HG03139 (cell line): ENCODE results near the gene CAMTA1.

Experiments used
- ATAC-seq: cut with Tn5 transposase; IDR thresholded peaks from one replicate; pipeline ENCODE4 v1.9.1; 2021; ENCODE audit not compliant: unreplicated experiment

Gene CAMTA1

DNA sequence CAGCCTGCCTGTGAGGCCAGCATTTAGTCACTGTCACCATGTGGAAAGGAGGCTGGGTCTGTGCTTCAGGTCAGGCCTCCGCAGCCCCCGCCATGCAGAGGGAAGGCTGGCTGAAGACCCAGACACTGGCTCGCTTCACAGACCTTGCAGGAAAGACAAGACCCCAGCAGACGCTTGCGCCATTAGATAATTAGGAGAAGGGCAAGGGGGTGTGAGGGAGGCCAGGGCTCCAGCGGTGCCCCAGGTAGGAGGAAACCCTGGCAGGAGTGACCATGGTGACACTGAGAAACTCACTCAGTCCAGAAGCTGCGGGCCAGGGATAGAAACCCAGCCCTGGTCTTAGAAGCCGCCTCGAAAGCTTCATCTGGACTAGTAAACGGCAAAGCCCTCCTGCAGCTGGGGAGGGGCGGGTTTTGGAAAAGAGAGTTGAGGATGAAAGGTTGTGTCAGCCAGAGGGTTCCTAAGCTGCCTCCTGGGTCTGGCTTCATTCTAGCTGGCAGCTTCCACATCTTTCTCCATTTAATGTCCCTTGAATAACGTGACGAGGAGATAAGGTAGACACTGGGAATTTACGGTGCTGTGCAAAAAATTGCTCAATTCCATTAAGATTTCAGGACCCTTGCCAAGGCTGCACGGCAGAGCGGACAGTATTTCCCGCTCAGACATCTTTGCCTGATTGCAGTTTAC is 691.8 kb downstream of the CAMTA1 start:
- no peak for ATAC-seq

DNA sequence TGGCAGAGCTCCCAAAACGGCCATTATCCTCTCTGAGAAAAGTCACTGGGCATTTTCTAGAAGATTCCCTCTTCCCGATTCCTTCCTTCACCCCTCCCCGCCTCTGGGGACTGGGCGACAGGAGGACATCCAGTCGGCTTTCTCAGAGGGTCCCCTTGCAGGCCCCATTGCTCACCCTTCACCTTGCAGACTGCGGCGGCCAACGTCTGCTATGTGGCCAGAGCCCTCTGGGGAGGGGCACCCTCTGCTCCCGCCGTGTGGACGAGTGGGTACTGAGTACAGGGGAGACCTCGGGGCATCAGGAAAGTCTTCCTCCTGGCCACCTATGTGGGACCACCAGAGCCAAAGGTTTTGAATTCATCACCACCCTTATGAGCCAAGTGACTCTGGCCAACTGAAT is 692.3 kb downstream of the CAMTA1 start:
- ATAC-seq: no peak

DNA sequence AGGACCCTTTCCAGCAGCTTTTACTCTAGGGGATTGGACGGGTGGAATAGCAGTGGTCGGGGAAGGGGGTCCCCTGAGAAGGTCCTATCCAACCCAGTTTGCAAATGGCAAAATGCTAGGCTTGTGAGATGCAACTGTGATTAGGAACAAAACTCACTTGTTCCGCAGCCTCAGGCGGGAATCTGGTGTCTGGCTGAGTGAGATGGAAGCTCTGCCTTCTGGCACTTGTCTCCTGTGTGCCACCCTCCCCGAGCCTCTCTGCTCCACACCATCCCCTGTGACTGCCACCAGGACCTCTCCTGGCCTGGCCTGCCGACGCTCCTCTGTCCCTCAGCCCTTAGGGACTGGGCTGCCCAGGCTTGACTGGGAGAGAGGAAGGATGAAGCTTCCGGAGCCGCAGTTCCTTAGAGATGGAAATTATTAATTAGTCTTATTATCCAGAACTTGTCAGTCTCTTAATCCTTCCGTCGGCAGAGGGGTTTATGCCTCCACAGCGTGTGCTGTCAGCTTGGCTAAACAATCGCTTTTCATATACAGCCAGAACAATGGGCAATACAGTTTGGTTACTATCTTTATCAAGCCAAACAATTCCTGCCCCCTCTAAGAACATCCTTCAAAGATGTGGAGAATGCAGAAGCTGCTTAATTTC is 693.0 kb downstream of the CAMTA1 start:
- ATAC-seq: no peak

DNA sequence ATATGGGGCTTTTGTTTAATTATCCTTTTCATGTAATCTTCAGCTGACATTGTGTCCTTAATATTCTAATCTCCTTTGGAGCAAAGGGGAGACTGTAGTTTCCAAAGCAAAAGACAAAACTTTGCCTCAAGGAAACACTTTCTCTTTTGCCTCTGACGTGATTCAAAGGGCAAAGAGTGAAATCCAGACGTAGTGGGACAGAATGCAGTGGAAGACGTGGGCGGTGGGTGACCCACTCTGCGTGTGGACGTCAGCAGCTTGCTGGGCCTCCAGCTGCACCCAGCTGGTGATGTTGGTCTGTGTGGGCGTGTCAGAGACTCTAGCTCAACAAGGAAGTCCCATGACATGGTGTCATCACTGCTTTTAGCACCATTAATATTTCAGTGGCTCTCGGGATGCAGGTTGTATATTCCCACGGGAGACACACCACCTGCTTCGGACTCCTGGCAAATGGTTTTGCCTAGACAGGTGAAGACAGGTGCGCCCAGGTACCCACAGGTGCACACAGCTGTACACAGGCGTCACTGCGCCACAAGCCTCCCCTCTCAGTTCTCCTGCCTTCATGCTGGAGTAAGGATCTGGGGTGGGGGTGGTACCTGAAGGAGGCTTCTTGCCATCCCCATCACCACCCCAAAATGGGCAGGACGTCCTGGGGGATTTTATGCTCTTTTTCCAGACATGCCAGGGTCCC is 693.7 kb downstream of the CAMTA1 start:
- no peak for ATAC-seq

DNA sequence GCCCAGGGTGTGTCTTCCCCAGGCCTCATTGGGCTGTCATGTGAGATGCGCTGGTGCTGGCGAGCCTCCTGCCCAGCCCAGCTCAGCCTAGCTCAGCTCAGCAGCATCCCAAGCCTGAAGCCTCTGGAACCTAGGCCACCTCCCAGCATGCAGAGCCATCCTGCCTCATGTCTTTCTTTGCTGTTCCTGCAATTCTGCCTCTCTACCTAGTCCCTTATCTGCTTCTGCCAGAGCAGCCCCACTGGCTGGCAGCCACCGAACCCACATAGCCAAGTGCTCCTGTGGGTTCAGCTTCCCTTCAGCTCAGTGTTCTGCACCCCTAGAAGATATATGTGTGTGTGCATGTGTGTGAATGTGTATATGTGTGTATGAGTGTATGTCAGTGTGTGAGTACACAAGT is 694.3 kb downstream of the CAMTA1 start:
- no peak for ATAC-seq

DNA sequence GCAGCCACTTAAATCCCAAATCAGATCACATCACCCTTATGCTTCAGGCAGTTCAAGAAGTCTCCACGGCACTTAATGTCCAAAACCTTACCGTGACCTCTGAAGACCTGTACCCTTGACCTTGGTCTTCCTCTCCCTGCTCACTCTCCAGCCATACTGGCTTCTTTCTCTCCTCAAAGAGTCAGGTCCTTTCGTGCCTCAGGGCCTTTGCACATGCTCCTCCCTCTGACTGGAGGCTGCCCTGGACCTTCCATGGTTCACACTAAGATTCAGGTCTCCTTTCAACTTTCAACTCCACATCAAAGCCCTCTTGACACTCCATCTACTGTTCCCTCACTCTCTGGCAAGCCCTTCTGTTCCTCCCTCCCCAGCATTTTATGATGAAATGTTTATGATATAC is 695.9 kb downstream of the CAMTA1 start:
- ATAC-seq: no peak

DNA sequence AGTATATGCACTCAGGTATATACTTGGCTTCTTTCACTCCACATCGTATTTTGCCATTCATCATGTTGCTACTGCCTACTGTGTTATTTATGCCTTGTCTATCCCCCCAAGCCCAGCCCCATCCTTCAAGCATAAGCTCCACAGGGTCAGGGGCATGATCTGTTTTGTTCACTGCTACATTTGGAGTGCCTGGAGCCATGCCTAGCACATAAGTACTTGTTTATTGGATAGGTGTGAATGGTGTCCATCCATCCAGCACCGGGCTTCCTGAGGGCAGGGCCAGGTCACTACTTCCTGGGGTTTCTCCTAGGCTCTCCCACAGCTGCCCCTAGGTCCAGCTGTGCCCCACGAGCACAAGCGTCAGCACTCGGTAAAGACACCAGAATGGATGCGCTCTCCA is 696.8 kb downstream of the CAMTA1 start:
- ATAC-seq: no peak

DNA sequence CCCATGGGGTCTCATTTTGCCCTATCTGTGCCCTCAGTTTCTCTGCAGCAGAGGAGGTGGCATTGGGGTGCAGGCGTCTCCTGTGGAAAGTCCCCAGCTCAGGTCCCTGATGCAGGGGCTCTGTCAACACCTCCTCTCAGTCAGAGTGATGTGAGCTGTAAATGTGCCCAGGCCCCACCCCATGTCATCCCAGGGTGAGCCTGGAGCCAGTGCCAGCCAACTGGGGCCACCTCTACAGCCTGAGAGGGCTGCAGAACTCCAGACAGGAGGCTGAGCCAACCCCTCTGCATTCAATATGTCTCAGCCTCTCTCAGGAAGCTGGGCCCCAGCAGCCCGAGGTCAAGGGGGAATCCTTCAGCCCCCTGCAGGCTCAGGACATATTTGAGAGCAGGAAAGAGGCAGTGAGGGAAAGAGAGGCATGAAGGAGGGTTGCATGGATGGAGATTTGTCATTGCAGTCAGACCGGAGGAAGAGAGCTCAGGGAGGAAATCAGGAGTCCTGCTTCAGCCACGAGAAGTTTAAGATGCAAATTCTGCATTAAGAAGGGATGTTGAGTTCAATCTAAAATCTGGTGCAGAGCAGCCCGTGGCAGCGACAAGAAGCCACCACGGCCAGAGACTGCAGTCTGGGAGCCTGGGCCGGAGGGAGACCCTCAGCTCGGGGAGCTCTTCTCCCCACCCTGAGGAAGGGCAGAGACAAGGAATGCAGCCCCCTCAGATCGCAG is 697.7 kb downstream of the CAMTA1 start:
- no peak for ATAC-seq

DNA sequence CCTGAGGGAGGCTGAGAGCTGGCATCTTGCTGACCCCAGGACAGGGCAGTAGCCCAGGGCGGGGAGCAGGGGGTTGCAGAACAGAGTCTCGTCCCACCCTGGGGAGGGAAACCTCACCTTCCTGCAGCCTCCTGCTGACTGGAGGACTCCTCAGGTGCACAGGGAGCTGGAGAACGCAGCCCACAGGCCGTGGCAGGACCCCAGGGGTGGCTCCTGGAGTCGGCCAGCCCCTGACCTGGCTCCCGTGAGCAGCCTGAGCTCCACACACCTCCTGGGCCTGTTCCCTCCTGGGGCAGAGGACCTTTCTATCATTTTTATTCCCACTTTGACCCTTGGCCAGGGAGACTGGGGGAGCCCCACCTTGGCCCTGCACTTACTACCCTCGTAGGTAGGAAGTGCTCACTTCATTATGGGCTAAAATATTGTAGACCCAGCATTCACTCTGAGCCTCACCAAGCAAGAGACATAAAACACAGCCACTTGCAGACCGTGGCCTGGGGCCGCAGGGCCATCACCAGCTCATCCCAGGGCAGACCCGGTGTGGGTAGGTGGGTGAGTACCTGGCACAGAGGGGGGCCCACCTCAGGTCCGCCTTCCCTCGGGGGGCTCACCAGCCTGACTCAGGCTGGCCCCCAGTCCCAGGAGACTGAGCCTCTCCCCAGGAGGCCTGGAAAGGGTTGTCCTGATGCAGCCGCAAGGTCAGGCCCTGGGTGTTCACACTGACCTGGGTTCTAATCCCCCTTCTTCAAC is 698.6 kb downstream of the CAMTA1 start:
- ATAC-seq: no peak

DNA sequence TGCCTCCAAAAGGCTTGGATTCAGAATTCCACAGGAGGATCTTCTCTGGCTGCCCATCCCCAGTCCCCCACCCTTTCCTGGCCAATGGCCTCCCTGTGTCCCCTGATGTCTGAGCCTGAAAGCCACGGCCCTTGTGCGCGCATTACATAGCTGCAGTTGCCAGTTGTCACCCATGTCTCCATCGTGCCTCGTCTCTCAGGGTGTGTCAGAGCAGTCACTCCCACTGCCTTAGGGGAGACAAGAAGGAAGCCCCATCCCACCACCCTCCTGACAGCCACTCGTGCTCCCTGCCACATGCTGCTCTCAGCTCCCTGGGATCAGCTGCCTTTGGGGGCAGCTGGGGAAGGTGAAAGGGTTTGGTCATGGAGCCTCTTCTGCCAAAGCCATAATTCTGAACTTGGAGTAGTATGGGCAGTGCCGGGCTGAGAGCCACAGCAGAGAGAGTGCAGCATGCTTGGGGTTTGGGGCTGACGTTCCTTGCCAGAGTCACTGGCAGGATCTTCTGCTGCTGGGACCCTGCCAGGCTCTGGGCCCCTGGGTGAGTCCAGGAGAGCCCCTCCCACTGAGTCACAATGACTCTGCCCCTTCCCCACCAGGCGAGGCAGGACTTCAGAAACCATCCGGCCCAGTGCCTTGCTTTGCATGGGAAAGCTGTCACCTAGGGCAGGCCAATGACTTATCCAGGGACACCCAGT is 700.0 kb downstream of the CAMTA1 start:
- no peak for ATAC-seq

DNA sequence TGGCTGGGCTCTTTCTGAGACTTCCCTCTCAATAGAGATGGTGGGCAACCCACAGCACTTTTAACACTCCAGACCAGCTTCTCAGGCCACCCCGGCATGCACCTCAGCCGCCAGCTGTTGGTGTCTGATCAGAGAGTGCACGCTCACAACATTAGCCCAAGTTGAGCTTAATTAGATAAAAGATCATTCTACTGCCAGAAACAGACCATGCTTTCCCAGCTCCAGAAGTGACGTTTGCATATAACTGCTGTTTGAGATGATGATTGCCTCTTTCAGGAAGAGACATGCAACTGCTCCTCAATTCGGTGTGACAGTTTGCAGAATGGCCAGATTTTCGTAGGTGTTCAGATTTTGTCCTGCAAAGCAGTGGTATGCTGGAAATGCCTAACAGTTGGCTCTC is 700.6 kb downstream of the CAMTA1 start:
- ATAC-seq: no peak

DNA sequence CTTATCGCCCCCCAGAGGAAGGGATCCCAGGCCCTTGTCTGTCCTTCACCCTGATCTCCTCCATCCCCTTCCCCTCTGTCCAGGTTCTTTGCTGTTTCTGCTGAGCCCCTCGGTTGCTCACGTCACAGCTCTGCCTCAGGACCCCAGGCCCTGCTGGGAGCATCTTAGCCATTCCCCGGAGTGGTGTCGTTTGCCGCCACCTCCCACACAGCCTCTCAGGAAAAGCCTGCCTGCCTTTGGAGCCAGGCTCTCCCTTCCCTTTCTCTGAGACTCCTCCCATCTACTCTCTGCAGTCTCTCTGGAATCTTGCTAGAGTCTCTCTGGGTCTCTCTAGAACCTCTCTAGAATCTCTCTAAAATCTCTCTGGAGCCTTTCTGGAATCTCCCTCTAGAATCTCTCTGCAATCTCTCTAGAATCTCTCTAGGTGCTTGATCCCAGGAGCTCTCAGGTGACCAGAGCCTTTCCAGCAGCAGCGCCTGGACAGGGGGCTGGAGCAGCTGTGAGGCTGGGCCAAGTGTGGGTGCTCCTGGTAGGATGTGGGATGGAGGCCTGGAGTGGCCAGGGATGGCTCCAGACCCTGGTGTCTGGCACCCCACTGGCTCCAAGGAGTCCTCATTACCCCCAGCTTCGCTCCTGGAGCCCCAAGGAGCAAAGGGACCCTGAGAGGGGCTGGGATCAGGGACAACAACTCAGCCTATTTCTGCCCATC is 702.7 kb downstream of the CAMTA1 start:
- ATAC-seq: no peak

DNA sequence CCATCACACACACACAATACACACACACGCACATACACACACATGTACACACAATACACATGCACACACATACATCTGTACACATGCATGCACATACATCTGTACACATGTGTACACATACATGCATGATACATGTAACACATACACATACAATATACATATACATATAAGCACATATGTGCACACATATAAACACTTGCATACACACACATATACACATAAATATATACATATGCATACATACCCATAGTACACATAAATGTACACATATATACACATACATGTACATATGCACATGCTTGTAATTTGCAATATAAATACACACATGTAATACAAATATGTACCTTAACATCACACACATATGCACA is 703.2 kb downstream of the CAMTA1 start:
- ATAC-seq: no peak

DNA sequence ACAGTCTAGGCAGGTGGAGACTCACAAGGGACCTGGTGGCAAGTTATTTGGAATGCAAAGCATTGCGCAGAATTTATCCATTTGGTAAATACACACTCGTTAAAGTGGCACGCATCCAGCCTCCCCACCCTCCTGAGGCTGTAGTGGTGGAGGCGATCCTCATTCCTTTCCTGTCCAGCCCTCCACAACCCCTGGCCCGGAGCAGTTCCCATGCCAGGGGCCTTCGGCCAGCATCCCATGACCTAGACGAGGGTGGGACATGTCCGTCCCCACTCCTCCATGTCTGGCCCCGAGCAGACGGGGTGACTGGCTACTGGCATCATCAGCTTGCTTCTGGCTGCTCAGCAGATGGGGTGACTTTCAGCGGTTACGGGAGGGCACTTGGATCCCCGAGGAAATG is 704.3 kb downstream of the CAMTA1 start:
- ATAC-seq: no peak

DNA sequence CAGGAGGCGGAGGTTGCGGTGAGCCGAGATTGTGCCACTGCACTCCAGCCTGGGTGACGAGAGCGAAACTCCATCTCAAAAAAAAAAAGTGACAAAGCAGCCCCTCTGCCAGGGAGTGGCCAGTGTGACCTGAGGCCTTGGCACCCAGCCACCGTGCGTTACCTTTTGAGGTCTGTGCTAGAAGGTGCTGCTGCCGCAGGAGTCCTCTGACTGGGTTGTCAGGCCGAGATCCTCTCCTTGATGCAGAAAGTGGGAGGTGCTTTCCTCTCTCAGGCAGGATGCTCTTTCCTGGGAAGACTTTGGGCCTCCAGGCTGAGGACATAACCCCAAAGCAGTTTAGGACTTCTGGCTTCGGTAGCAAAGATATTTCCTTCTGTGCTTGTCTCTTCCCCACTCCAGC is 705.3 kb downstream of the CAMTA1 start:
- ATAC-seq: no peak

DNA sequence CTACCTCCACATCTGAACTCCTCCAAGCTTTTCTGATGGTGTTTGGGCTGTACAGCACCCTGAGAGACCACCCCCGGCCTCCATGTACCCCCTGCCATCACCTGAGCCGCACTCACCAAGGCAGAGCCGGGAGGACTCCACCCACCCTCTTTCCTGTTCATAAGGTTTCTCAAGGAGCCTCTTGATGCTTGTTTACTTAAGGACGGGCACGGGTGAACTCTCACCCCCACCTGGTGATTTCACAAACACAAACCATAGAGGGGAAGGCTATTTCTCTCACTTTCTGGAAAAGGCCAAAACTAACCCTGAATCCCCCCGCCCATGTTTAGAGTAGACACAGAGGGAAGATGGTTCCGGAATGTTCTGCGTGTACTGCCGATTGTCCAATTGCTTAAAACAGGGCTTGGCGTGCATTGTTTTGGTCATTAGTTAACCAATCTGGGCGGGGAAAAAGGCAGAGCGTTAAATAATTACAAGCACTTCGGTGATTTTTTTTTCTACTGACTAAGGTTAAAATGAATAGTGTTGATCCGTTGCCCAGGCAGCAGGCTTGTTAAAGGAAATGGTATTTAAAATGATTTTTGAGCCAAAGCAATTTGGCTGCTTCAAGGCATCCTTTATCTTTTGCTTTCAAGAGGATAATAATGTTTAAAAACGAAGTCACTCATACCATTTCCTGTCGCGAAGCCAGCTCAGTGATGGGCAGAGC is 706.0 kb downstream of the CAMTA1 start:
- no peak for ATAC-seq

DNA sequence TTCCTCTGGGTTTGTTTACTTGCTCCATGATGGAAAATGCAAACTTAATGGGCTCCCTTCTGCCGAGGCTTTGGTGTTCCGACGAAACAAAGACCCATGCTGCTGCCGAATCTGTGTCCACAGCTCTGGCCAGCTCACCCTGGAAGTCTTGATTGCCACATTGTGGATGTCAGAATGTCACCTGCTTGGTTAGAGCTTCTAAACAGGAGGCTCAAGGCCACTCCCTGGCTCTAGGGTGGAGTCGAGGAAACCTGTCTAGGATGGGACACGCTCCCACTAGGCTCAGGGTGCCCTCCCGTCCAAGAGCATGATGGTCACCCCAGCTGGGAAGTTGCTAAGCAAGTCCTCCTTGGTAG is 706.5 kb downstream of the CAMTA1 start:
- no peak for ATAC-seq

DNA sequence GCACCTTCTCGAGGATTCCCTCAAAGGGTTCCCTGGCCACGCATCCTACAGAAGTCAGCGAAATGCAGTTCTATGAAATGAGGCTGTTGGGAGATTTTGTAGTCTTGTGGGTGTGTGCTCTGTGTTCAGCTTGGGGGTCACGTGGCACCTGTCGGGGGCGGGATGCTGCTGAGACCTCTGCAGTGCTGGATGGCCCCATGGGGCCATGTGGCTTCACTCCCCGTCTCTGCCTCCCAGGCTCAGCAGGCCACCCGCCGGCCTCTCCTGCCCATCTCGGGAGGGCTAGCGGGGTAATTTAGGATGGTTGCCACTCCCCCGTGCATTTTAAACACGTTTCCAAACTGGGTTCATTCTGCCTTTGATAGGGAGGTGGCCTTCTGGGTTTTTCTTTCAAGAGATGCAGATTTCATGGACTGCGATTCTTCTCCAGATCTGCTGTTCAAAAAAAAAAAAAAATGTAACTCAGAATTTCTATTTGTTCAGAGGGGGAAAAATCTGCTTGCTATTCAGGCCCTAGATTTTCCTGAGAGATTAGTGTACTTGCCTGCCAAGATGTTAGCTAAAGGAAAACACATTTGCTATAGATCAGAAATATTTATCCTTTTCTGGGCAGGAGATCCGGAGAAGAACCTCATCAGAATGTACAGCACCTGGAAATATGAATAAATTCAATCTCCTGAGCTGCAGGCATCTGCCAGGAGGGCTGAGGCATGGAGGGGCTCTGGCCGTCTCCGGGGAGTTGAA is 708.6 kb downstream of the CAMTA1 start:
- no peak for ATAC-seq

DNA sequence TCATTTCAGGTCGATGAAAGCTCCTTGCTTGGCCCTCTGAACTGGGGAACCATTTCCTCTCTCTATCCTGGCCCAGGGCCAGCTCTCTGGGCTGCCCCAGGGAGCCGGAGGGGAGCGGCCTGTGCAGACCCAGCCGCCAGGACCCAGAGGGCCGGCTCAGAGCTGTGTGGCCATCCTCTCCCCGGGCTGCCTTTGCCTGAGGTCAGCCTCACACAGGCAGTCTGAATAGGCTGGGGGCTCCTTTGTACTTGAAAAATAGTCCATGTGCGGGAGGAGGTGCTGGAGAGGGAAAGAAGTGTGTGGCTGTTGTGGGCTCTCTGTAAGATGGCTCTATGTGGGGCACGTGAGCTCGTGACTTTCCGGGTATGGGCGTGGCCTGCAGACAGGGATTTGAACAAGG is 710.7 kb downstream of the CAMTA1 start:
- no peak for ATAC-seq
